Liver (tissue), 3 donors: ENCODE results near the gene FSD2.

Experiments used
- GABPA ChIP-seq, 2 donors: IDR thresholded peaks in 1 of 2; conservative IDR thresholded peaks in 1 of 2; 2 replicates each; pipeline ENCODE4 v1.6.1; 2016; ENCODE audit warnings: antibody characterized with exemption in 2 of 2, mild to moderate bottlenecking in 1 of 2, moderate library complexity in 1 of 2
- TAF1 ChIP-seq: conservative IDR thresholded peaks from 2 replicates; pipeline ENCODE4 v1.6.1; 2016; ENCODE audit warnings: antibody characterized with exemption, mild to moderate bottlenecking
- TF ChIP-seq, protein P1 (sequence below): fragments of 150-350 bp; IDR thresholded peaks from 2 replicates; pipeline ENCODE4 v1.5.1; 2017; ENCODE audit warnings: improper control_type of control experiment, low read depth, low read length; ENCODE audit not compliant: missing input control
- TF ChIP-seq, protein P2 (sequence below): IDR thresholded peaks from 2 replicates; pipeline ENCODE4 v1.6.1; 2016; ENCODE audit warnings: antibody characterized with exemption
- donor health status: healthy.
- donor health status: healthy.

DNA sequence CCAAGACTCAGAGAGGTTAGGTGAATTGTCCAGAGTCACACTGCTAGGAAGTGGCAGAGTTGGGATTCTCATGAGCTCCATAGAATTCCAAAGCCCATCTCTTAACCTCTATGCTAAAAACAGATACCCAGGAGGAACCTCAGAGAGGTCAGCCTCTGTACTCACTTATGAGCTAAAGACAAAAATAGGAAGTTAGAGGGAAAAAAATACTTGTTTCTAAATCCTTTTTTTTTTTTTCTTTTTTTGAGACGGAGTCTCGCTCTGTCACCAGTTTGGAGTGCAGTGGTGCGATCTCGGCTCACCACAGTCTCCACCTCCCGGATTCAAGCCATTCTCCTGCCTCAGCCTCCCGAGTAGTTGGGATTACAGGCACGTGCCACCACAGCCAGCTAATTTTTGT, 31.4 kb downstream of the FSD2 start:
- TF ChIP-seq GABPA (IDR thresholded peaks at IDR 0.05 in 1 of 2, conservative IDR thresholded peaks at IDR 0.05 in 1 of 2) (no peak), TAF1 (no peak)
- TF ChIP-seq, protein P1, sequence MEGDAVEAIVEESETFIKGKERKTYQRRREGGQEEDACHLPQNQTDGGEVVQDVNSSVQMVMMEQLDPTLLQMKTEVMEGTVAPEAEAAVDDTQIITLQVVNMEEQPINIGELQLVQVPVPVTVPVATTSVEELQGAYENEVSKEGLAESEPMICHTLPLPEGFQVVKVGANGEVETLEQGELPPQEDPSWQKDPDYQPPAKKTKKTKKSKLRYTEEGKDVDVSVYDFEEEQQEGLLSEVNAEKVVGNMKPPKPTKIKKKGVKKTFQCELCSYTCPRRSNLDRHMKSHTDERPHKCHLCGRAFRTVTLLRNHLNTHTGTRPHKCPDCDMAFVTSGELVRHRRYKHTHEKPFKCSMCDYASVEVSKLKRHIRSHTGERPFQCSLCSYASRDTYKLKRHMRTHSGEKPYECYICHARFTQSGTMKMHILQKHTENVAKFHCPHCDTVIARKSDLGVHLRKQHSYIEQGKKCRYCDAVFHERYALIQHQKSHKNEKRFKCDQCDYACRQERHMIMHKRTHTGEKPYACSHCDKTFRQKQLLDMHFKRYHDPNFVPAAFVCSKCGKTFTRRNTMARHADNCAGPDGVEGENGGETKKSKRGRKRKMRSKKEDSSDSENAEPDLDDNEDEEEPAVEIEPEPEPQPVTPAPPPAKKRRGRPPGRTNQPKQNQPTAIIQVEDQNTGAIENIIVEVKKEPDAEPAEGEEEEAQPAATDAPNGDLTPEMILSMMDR, result no peak
- TF ChIP-seq, protein P2, sequence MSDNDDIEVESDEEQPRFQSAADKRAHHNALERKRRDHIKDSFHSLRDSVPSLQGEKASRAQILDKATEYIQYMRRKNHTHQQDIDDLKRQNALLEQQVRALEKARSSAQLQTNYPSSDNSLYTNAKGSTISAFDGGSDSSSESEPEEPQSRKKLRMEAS, result no peak
